HepG2 (cell line): ENCODE results near the gene ATP8B1. TPM values are rescaled to one million over a fixed set of nuclear protein-coding genes. Genes with fewer than 3 reads are reported as not detected.

Experiments used
- AHR ChIP-seq: IDR thresholded peaks from 2 replicates; pipeline ENCODE4 v1.6.1; 2018; ENCODE audit warnings: missing genetic modification reagents, missing compliant biosample characterization
- FOXA1 ChIP-seq, 2 experiments: fragments of 450-650 bp in 1 of 2; sonication (generic) in 1 of 2; formaldehyde crosslinking in 1 of 2; IDR thresholded peaks; 2 replicates each; pipeline versions ENCODE4 v1.4.0 to v1.6.1; 2016 to 2020; ENCODE audit warnings: missing genetic modification reagents in 1 of 2
- HNF1A ChIP-seq, 2 experiments: sonication (generic) in 1 of 2; formaldehyde crosslinking in 1 of 2; IDR thresholded peaks; 2 replicates each; pipeline versions ENCODE4 v1.4.0 to v1.6.1; 2016 to 2020; ENCODE audit warnings: borderline replicate concordance in 1 of 2, low read depth in 1 of 2, mild to moderate bottlenecking in 1 of 2, missing genetic modification reagents in 1 of 2
- MAFG ChIP-seq: sonication (generic); formaldehyde crosslinking; IDR thresholded peaks from 2 replicates; pipeline ENCODE4 v1.5.1; 2020; ENCODE audit warnings: mild to moderate bottlenecking, missing genetic modification reagents
- NBN ChIP-seq: fragments of 450-650 bp; conservative IDR thresholded peaks from 2 replicates; pipeline ENCODE4 v1.6.1; 2017
- PPARG ChIP-seq: conservative IDR thresholded peaks from 2 replicates; pipeline ENCODE4 v1.6.1; 2016; ENCODE audit warnings: missing biosample characterization, missing genetic modification reagents
- SRY ChIP-seq: sonication (generic); formaldehyde crosslinking; IDR thresholded peaks from 2 replicates; pipeline ENCODE4 v1.8.0; 2022; ENCODE audit warnings: mild to moderate bottlenecking, missing genetic modification reagents
- XBP1 ChIP-seq: sonication (generic); formaldehyde crosslinking; IDR thresholded peaks from 2 replicates; pipeline ENCODE4 v1.5.0; 2020; ENCODE audit warnings: missing genetic modification reagents
- ZNF546 ChIP-seq: sonication (generic); formaldehyde crosslinking; conservative IDR thresholded peaks from 2 replicates; pipeline ENCODE4 v1.8.1; 2023; ENCODE audit warnings: mild to moderate bottlenecking, missing genetic modification reagents
- ZNF883 ChIP-seq: sonication (generic); formaldehyde crosslinking; IDR thresholded peaks from 2 replicates; pipeline ENCODE4 v1.5.1; 2020; ENCODE audit warnings: mild to moderate bottlenecking, missing genetic modification reagents; ENCODE audit errors: not compliant biosample characterization
- ZSCAN25 ChIP-seq: sonication (generic); formaldehyde crosslinking; IDR thresholded peaks from 2 replicates; pipeline ENCODE4 v1.8.0; 2022; ENCODE audit warnings: mild to moderate bottlenecking, missing genetic modification reagents
- polyA plus RNA-seq, 8 experiments: library from polyadenylated mRNA; depleted of rRNA in 3 of 8; stranded (reverse) in 7 of 8; unstranded in 1 of 8; fragments of >200 nt; fragmentation: Illumina TruSeq in 4 of 8; extraction: Trizol in 4 of 8; gene quantifications; 2 replicates each; pipeline versions ENCODE4 v1.2.1 to v1.2.3, GENCODE V29; 2011 to 2016; ENCODE audit warnings: low read depth in 4 of 8, missing spikeins in 1 of 8, mixed read lengths in 1 of 8; ENCODE audit not compliant: insufficient read depth in 1 of 8
- total RNA-seq, 5 experiments: library from RNA; depleted of rRNA; stranded (reverse); fragments of >200 nt; fragmentation: Illumina TruSeq; extraction: Trizol; gene quantifications; 2 replicates each; pipeline ENCODE4 v1.2.3, GENCODE V29; 2016; ENCODE audit warnings: low read depth in 1 of 5

Gene ATP8B1
- total and polyA plus RNA-seq, 2 of the 13 experiments (the other 11 are each of a cell fraction or from before 2014, with no cell fraction given), result 2.8 to 4.0 TPM

DNA sequence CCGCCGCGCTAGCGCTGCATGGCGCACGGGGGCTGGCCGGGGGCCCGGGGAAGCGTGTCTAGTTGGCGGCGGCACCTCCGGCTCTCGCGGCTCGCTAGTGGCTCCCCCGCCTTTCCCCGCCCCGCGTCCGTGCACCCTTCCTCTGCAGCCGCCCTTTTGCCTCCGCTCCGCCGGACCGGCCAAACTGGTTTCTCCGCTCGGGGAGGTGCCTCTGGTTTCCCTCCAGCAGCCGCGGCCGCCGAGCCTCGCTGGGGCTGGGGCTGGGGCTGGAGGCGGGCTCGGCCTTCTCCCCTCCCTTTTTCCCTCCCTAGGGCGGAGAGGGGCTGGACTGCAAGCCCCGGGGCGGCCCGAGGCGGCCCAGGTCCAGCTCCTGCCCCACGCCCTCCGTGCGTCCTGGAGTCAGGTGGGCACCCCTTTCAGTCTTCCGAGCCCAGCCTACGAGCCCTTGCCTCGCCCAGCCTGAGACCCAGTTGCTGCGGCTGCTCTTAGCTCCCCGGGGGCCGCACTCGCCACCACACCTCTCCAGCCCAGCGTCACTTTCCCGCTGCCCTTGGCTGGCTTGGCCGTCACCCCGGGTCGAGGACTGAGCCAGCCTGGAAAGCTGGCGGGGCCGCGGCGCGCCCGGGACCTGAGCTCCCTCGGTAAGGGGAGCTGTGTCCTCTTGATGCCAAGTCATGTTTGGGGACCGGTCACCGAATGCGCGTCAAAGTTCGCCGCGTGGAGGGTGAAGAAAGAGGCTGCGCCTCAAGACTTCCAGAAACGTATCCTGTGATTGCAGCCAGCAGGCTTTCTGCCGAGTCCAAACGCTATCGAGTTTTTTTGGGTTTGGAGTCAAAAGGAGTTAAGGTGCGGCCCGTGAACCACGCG is at the start of gene ATP8B1 (continued):
- no peak for TF ChIP-seq HNF1A (IDR thresholded peaks at IDR 0.05; ENCODE audit: low read depth)
- TF ChIP-seq HNF1A (CRISPR knock-in tag; IDR thresholded peaks at IDR 0.05; ENCODE audit: borderline replicate concordance), result no peak
- TF ChIP-seq XBP1 (CRISPR knock-in tag), result no peak
- no peak for TF ChIP-seq NBN
- no peak for TF ChIP-seq ZNF546
- 0 out of 2 replicates have a peak, but pooled peaks have one; percentile 43 for TF ChIP-seq AHR
- TF ChIP-seq ZNF883 (CRISPR knock-in tag), result peak; percentile 42
- no peak for TF ChIP-seq FOXA1 (IDR thresholded peaks at IDR 0.05)
- no peak for TF ChIP-seq FOXA1 (CRISPR knock-in tag; IDR thresholded peaks at IDR 0.05)
- TF ChIP-seq PPARG, result no peak
- TF ChIP-seq SRY, result peak; percentile 28; the same call in 1 of the 2 replicates
- TF ChIP-seq MAFG (CRISPR knock-in tag), result no peak
- no peak for TF ChIP-seq ZSCAN25 (CRISPR knock-in tag)
- TF ChIP-seq, all 625 proteins: peak for 111
